Stimulated activated CD8-positive, alpha-beta memory T cell treated with anti-CD3 and anti-CD28 coated beads, Interleukin-2, amount 100 ng/mL, for 1 hour (primary cell): Measurements from ENCODE around the gene DLGAP4.
"Not testable (repeated sequence)": the region's sequence is repeated elsewhere in the genome, so short reads cannot be mapped to it uniquely, and the experiment has no call there.

Source experiments
- DNase-seq, 2 donors: peaks; one replicate each; pipeline ENCODE4 v3.0.0-alpha.2; 2020; ENCODE audit warnings: low read depth in 2 of 2

The DLGAP4 gene

DNA sequence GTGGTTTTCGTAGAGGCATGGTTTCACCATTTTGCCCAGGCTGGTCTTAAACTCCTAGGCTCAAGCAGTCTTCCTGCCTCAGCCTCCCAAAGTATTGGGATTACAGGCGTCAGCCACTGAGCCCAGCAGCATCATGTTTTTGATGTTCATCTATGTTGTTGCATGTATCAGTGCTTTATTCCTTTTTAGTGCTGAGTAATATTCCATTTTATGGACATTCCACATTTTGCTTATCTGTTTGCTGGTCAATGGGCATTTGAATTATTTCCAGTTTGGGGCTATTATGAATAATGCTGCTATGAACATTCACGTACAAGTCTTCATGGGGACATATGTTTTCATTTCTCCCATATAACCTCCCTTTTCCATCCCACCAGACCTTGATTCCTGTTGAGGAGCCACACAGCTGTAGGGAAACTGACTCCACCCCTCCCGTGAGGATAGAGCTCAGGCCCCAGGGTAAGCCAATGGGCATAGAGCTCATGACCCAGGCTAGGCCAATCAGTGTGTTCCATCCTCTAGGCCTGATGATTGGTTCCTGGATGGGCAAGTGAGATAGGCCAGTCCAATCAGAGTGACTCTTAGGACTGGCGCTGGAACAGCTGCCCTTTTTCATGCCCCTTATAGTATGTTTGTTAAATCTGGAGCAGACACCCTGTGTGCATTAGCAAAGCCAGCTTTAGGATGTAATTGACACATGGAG lies 49.5 kb downstream of the DLGAP4 start:
- no peak for DNase-seq

DNA sequence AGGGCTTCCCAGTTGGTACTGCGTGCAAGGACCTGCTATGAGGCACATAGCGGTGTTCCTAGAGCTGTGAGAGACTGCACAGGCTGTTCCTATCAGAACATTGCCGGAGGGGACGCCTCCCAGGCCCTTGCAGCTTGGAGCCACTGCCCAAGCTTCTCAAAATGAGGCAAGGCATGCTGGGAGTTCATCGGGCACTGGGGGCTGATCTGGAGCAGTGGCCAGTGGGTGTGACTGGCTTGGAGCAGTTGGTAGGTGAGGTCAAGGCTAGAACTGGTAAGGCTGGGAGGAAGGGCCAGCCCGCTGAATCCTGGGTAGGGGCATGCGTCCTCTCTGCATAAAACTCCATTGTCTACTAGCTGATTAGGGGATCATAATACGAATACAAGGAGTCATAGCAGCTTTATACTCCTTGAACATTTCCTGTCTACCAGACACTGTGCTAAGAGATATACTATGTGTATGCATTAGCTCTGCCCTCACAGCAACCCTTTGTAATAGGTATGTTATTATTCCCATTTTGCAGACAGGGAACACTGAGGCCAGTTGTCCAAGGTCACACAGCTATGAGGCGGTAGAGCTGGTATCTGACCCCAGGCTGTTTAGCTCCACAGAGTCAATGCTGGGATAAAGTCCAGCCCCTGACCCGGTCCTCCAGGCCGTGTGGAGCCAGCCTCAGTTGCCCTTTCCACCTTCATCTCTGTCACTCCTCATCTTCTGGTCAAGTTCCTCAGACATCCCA lies 53.7 kb downstream of the DLGAP4 start:
- DNase-seq = no peak

DNA sequence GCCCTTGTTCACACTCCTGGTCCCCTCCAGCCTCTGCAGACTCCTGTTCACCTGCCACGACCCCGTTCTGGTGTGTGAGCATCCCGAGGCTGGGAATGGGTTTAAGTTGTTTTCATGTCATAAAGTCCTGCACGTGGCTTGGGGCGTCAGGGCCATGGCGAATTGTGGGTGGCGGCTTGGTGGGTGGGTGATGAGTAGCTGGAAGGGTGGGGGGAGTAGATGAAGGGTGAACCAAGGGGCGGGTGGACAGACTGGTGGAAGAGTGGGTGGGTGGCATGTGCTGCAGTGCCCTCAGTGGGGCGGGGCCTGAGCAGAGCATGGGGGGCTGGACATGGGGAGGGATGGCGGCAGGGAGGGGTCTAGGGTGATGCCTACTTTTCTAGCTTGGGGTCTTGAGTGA lies 54.3 kb downstream of the DLGAP4 start:
- no peak for DNase-seq

DNA sequence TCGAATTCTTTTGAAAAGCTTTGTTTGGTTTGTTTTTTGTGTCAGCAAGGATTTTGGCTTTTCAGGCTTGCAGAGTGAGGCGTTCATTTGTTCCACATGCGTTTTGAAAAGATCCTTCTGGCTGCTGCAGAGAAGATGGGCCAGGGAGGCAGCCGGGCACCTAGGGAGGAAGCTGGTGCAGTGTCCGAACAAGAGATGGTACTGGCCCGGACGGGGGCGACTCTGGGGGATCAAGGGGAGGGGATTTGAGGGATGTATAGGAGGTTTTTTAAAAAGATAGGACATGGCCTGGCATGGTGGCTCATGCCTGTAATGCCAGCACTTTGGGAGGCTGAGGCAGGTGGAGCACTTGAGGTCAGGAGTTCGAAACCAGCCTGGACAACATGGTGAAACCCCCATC lies 55.3 kb downstream of the DLGAP4 start:
- DNase-seq = no peak

DNA sequence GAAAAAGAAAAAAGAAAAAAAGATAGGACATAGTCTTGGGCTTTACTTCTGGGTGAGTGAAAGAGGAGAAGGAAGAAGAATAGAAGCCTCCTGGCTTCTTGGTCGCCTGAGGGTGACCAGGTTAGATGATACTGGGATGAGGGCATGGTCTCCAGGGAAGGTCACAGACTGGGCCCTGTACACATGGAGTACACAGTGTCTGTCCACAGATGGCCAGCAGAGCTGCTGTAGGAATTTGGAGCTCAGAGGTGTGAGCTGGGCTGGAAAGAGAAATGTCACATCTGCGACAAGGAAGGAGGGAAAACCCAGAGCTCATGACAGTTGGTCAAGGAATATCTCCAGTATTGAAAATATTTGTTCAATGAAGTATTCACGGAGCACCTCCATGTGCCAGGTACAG lies 56.1 kb downstream of the DLGAP4 start:
- DNase-seq = no peak

DNA sequence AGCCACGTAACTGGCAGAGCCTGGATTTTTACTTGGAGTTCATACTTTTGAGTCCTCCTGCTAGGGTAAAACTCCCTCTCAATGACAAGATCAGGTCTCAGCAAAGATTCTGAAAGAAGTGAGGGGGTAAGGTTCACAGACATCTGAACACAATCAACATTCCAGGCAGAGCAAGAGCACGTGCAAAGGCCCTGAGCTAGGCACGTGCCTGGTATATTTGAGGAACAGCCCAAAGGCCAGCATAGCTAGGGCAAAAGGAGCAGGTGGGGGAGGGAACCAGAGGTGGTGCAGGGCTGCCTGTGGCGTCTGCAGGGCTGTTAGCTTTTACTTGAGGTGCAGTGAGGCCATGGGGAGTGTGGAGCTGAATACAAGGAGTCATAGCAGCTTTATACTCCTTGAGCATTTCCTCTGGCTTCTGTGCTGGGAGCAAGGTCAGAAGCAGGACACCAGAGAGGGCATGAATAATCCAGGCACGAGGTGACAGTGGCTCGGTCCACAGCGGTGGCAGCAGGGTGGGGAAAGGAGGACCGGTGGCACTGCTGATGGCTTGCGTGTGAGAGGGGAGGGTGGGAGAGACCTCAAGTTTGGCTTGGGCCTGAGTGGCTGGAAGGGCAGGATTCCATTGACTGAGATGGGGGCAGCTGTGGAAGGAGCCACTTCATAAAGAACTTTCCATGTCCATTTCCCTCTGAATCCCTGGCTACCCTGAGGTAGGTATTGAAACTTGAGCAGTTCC lies 57.0 kb downstream of the DLGAP4 start:
- no peak for DNase-seq

DNA sequence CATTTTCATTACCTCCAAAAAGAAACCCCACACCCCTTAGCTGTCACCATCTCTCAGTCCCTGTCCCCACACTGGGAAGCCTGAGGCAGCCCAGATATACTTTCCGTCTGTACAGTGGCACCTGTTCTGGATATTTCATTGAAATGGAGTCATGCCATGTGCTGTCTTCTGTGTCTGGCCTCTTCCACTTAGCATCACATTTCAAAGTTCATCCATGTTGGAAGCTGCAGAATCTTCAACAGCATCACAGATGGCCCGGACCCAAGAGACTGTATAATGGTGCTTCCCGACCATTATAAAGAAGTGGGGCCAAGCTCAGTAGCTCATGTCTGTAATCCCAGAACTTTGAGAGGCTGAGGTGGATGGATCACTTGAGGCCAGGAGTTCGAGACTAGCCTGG lies 58.4 kb downstream of the DLGAP4 start:
- DNase-seq = no peak

DNA sequence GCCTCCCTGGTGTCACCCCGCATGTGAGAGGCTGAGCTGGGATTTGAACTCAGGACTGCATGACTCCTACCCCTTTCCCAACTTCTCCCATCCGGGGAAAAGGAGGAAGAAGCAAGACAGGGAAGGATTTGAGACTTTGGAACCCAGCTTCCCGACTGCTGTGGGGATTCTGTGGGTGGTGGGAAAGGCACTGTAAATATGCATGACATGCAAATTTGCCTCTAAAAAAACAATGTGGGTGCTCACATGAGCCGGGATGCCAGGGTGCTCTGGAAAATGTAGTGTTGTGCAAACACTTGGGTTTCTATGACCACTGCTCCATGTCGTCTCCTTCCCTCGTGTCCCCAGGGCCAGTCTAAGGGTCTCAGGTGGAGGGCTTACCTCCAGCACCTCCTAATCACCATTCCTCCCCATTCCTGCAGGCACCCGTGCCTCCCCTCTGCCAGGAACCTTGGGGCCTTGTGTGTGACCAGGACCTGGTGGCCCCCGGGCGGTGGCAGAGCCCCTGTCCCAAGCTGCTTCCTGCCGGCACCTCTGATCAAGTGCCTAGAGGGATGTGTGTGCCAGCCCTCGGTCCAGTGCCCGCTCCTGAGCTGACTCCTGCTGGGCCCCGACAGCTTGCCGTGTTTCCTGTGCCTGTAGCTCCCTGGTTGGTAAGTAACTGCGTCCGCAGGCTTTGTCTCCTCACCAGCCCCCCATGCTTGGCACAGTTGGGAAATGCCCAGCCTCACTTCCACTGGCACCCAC lies 60.7 kb downstream of the DLGAP4 start:
- no peak for DNase-seq

DNA sequence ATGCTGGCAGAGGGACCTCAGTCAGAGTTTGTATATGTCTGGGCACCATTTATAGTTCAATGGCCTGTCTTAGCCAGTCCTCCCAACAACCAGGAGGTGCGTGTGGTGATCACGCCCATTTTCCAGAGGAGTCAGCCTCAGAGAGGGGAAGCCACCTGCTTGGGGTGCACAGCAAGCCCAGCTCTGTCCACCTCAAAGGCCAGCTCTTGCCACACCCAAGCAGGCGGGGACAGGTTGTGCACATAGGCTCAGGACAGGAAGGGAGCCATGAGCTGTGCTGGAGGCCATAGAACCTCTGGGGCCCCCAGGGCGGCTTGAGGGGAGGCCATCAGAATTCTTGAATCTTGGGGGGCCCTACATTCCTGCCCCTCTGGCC lies 61.2 kb downstream of the DLGAP4 start:
- DNase-seq = no peak

DNA sequence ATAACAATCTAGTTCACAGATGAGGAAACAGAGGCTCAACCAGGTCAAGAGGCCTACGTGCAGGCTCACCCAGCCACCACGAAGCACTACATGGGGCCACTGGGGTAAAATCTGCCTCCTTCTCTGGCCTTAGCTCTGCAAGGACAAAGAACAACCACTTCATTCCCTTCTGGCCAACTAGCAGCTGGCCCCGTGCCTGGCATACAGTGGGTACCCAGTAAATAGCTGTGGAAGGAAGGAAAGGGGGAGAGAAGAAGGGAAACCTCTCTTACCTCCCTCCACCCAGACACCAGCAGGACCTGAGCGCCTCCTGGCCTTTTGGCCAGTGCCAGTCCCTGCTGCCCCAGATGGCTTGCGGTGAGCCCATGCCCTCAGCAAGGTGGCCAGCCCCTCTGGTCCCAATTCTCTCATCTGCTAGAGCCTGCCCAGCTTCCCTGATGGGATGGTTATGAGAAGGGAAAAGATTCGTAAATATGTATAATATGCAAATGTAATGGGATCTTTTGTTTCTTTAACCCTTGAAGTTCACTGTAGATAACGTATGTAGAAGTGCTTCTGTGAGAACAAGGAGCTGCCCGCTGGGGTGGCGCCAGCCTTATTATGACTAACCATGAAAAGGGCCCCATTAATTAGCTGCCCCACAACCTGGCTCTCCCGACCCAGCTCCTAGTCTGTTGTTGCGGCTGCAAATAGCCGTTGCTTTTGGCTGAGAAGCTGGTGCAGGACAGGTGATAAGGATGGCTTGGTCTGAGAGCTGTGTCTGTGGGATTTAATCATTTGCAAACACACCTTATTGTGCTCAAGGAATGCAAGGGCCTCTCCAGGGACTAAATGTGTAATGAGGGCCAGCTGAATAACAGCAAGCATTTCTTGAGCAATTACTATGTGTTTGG lies 62.0 kb downstream of the DLGAP4 start:
- DNase-seq = no peak

DNA sequence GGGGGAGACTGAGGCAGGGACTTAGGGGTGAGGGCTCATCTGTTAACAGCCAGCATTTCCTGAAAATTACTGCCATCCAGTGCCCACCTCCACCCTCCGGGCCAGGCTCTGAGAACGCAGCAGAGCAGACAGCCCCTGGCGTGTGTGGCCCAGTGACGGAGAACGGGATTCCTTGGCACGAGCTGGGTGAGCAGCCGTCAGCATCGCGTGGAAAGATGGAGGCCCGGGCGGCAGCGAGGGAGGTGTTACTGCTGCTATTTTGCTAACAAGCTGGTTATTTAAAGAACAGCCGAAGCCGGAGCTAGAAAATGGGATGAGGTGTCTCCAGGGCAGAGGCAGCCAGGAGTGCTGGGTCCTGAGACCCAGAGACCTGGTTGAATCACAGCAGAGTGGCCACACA lies 62.7 kb downstream of the DLGAP4 start:
- DNase-seq = no peak

DNA sequence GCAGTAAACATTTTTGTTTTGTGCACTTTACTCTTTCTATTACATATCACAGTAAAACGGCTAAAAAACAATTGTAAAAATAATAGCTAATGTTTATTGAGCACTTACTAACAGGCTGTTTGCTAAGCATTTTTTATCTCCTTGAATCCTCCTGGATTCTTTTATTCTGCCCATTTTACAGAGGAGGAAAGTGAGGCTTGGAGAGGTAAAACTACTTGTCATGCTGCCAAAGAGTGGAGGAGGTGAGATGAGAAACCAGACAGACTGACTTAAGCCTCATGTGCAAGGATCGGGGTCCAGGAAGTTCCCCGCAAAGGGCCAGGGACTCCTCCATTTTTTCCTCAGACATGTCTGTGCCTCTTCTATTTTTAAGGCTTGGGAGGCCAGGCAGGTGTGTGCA lies 63.6 kb downstream of the DLGAP4 start:
- DNase-seq = no peak

DNA sequence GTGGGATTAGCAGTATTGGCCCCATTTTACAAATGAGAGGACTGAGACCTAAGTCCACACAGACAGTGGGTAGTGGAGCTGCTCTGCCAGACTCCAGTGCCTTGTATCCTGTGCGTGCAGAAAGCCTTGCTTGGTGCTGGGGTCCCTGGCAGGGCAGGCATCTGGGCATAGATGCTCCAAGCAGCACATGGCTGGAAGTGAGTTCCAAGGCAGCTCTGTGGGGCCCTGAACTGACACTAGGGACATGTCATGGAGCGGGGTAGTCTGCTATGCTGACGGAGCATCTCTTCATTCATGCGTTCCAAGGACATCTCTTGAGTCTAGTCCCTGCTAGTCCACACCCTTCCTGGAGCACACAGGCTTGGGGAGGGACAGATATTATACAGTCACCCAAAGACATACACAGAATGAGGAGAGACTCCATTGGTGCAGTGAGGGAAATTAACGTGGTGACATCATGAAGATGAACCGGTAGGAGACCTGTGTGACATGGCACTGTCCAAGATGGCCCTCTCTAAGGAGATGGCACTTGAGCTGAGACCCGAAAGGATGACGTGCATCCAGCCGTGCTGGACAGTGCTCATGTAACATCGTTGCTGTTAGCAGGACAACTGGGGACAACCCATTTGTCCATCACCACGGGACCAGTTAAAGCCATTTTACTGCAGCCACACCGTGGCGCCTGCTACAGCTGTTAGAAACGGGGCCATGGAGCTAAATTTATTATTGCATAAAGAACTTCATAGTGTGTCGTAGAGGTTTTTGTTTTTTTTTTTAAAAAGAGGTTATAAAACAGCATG lies 65.1 kb downstream of the DLGAP4 start:
- no peak for DNase-seq

DNA sequence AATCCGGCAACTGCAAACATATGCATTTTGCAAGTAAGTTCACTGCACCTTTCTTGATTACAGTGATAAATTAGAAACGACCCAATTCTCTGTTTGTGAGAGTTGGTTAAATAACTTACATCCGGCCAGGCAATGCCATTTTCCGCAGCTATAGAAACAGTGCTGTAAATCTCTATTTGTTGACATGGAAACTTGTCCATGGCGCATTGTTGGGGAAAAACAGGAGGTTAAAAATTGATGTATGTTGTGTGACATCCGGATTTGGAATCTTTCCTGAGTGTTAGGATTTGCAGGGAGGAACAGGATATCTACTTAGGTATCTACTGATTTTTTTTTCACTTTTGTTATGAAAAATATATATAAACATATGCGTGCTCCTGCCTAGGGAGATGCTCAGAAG lies 66.5 kb downstream of the DLGAP4 start:
- no peak for DNase-seq

DNA sequence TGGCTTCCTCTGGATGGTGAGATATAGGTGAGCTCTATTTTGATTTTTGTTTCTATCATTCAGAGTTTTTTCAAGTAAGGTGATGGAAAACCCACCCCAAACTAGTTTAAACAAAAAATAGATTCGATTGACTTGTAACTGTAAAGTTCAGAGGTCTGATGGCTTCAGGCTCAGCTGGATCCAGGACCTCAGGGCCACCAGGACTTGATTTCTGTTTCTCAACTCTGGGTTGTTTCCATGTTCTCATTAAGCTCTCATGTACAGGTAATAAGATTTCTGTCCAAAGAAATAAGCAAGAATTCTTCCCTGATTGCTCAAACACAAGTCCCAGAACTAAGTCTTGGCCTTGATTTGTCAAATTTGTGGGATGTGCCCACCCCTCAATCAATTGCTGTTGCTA lies 67.0 kb downstream of the DLGAP4 start:
- no peak for DNase-seq

DNA sequence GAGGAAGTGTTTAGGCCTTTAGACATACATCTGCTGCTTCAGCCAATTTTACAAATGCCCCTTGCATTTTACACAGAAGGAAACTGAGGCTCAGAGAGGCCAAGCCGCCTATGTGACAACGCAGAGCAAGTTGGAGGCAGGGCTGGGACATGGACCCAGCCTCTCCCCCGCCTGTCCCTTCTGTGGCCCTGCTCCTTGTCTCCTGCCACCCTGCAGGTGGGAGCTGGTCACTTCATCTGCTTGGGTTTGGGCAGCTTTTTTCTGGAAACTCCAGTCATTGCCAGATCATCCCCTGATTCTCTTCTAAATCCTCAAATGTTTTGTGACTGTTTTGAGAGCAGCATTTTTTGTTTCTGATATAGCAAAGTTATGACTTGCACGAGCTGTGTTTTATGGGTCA lies 68.9 kb downstream of the DLGAP4 start:
- no peak for DNase-seq

DNA sequence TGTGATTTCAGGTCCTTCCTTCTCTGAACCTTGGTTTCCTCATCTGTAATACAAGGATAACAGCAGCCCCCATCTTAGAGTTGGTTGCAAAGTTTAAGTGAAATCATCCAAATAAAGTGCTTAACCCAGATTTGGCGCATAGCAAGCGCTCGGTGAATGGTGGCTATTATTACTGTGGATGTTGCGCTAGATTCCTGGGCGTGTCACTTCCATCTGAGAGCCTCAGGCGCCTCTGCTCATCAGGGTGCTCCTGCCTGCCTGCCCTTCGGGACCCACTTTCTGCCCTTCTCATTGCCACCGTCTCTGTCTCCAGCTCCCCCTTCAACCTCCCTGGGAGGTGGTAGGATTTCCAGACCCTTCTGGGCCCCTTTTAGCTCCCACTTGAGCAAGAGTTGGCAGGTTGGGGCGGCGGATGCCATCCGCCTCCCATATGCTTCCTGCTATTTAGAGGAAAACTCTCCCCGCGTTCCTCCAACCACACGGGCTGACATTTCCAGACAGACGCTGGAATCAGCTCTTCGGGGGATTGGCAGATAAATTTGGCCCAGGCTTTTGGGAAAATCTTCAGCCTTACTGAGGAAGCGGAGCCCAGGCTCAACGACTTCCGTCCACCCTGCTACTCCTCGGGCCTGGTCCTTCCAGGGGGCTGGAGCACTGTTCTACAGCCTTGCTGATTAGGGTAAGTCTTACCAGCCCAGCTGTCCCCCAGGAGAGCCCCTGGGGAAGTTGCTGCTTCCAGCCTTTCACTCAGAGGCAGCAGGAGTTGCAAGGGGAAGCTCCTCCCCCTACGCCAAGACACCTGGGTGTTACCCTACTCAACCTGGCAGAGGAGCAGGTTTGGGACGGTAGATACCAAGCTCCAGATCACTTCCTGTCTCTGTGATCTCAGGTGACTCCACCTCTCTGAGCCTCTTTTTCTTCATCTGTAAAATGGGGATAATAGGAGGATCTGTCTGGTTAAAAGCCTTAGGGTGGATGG lies 71.5 kb downstream of the DLGAP4 start:
- DNase-seq = no peak

DNA sequence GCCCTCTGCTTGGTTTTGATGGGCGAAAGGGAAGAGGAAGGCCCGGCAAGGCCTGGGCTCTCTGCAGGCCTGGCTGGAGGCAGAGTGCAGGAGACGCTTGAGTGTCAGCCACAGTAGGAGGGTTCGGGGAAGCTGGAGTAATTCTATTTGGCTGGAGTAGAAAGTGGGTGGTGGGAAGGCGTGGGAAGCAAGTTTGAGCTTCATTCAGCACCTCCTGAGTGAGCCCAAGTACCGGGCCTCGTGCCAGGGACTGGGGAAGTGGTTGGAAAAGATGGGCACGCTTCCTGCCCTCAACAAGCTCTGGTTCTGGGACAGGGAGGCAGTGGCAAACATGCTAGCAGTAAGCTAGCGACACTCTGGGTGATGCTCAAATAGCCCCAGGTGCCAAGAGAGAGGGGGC lies 72.5 kb downstream of the DLGAP4 start:
- DNase-seq = no peak

DNA sequence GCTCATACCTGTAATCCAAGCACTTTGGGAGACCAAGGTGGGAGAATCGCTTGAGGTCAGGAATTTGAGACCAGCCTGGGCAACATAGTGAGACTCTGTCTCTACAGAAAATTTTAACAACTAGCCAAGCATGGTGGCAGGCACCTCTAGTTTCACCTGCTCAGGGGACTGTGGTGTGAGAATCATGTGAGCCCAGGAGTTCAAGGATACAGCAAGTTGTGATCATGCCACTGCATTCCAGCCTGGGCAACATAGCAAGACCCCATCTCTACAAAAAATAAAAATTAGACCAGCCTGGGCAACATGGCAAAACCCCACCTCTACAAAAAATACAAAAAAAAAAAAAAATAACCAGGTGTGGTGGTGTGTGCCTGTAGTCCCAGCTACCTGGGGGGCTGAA lies 73.8 kb downstream of the DLGAP4 start:
- not testable (repeated sequence) for DNase-seq
